ENCODE measurements around the gene TIPARP. TPM values are rescaled to one million over a fixed set of nuclear protein-coding genes. Genes with fewer than 3 reads are reported as not detected.

TIPARP gene
- total and polyA plus RNA-seq, 2 of the 8 experiments (the other 6 are each of a cell fraction or from before 2014, with no cell fraction given): 1.6 to 5.8 TPM

DNA sequence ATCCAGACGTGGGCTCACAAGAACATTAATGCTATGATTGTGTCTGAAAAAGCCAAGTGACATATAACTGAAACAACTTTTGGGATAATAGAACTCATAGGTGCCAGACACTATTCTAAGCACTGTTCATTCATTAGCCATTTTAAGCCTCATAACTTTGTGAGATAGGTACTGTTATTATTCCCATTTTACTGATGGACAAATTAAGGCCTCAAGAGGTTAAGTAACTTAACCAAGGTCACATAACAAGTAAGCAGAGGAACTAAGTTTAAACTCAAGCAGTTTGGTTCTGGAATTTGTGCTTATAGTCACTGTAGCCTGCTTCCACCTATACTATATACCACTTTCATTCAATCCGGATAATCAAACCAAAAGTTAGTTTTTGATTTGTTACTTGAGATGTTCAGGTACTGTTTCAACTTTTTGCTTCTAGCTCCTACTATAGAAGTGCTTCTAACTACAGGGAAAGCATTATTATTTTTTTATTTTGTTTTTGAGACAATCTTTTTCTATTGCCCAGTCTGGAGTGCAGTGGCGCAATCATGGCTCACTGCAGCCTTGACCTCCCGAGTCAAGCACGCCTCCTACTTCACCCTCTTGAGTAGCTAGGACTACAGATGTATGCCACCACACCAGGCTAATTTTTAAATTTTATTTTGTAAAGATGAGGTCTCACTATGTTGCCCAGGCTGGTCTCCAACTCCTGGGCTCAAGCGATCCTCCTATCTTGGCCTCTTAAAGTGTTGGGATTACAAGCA lies 41.9 kb downstream of the TIPARP start:
- ChIA-PET POLR2A (ENCODE audit: partially characterized antibody) (interaction anchor here (0.6 kb wide), 1 partner anchor 178 kb away, joined by 3 read pairs; no protein-coding TSS in a partner anchor), CTCF (ENCODE audit: partially characterized antibody) (interaction anchor here (0.7 kb wide), 1 partner anchor 362 kb away, joined by 3 read pairs; no protein-coding TSS in a partner anchor)
- H2BK20ac ChIP-seq (ENCODE audit: low read length): no peak overlapping the region
- no peaks in the 10 kb centered on the region for H3K36me3 ChIP-seq (ENCODE audit: control insufficient read depth in 2 of 4, insufficient read depth in 4 of 4, low read length in 3 of 4)
- H3K4me3 ChIP-seq (ENCODE audit: extremely low read depth in 1 of 4, insufficient read depth in 2 of 4, low read depth in 3 of 4, low read length in 4 of 4): no peak overlapping the region
- H3K4ac ChIP-seq (replicated peaks; ENCODE audit: insufficient read length, low read depth, low read length): no peak overlapping the region
- DNase-seq (ENCODE audit: low read depth in 1 of 2, low spot score in 2 of 2): no peak
- TF ChIP-seq EZH2 (IDR thresholded peaks at IDR 0.05; ENCODE audit: low read depth, low read length, severe bottlenecking) (no peak), SP4 (IDR thresholded peaks at IDR 0.05; ENCODE audit: low read length) (no peak), GTF2F1 (IDR thresholded peaks at IDR 0.05; ENCODE audit: borderline replicate concordance, low read depth, low read length) (no peak), POLR2A (IDR thresholded peaks at IDR 0.05; ENCODE audit: control extremely low read depth in 1 of 2, low read depth in 2 of 2, low read length in 2 of 2) (no peak), BRCA1 (IDR thresholded peaks at IDR 0.05; ENCODE audit: low read depth, low read length) (no peak), ATF3 (IDR thresholded peaks at IDR 0.05; ENCODE audit: insufficient read depth, low read depth, low read length) (no peak), RFX5 (IDR thresholded peaks at IDR 0.05; ENCODE audit: borderline replicate concordance, low read depth, low read length) (no peak), RXRA (IDR thresholded peaks at IDR 0.05; ENCODE audit: insufficient read depth, low read depth, low read length) (no peak)
- no peak overlapping the region for H3K14ac ChIP-seq (ENCODE audit: insufficient read length)
- WGBS, 2 experiments (ENCODE audit: extremely low coverage in 1 of 2, insufficient coverage in 1 of 2, insufficient read length in 1 of 2, insufficient replicate concordance in 2 of 2, low coverage in 1 of 2, low lambda C conversion rate in 2 of 2, missing lambda C conversion rate in 1 of 2): 75% methylated on average over 6 of the region's 6 CpGs; no CpG with 5 or more reads in 1 of the 2 experiments
- H2BK5ac ChIP-seq (ENCODE audit: low read depth, low read length): no peak overlapping the region
- H3K56ac ChIP-seq (replicated peaks; ENCODE audit: insufficient read length, low read depth, low read length): no peak overlapping the region
- H3K79me1 ChIP-seq (ENCODE audit: low read depth, low read length): no peaks in the 10 kb centered on the region
- no peak overlapping the region for H2AK5ac ChIP-seq (ENCODE audit: low read depth, low read length)
- no peak overlapping the region for H2BK120ac ChIP-seq (replicated peaks; ENCODE audit: low read depth, low read length)
- no peak overlapping the region for H3K9ac ChIP-seq (replicated peaks in 1 of 4; ENCODE audit: extremely low read depth in 1 of 4, low read depth in 3 of 4, low read length in 3 of 4)
- H3K18ac ChIP-seq (ENCODE audit: extremely low read depth, low read length): no peak overlapping the region
- H4K8ac ChIP-seq (ENCODE audit: extremely low read depth, insufficient read depth, low read length): no peak overlapping the region
- no peak overlapping the region for H4K5ac ChIP-seq (ENCODE audit: insufficient read length, low read depth, low read length)
- H4K20me1 ChIP-seq (replicated peaks in 1 of 2; ENCODE audit: control insufficient read depth in 1 of 2, insufficient read depth in 2 of 2, low read length in 2 of 2): no peaks in the 10 kb centered on the region
- H3K27me3 ChIP-seq (replicated peaks in 1 of 4; ENCODE audit: control insufficient read depth in 3 of 4, extremely low read depth in 1 of 4, insufficient read depth in 3 of 4, low read length in 3 of 4): no peaks in the 10 kb centered on the region
- FAIRE-seq: no peak
- H3K27ac ChIP-seq (ENCODE audit: low read depth, low read length): no peak overlapping the region
- H2BK15ac ChIP-seq (ENCODE audit: low read length): no peak overlapping the region
- no peak overlapping the region for H2BK12ac ChIP-seq (ENCODE audit: low read depth, low read length)
- H3K79me2 ChIP-seq (ENCODE audit: control insufficient read depth in 1 of 2, insufficient read depth in 2 of 2, low read length in 2 of 2): no peaks in the 10 kb centered on the region
- H4K91ac ChIP-seq (replicated peaks; ENCODE audit: insufficient read length, low read length): no peak overlapping the region
- no peak overlapping the region for H3K4me2 ChIP-seq (ENCODE audit: insufficient read depth in 1 of 2, low read depth in 2 of 2, low read length in 2 of 2)
- no peak overlapping the region for H2AFZ ChIP-seq (ENCODE audit: low read length)
- no peaks in the 10 kb centered on the region for H3K23me2 ChIP-seq (ENCODE audit: low read depth, low read length)
- H3K9me3 ChIP-seq (ENCODE audit: insufficient read depth in 2 of 2, low read depth in 1 of 2, low read length in 1 of 2): no peaks in the 10 kb centered on the region
- peaks cover 0 to 2% (median 0%) of the 10 kb centered on the region in 4 experiments; a peak in 2 of 7 replicates for H3K4me1 ChIP-seq (replicated peaks in 1 of 4; ENCODE audit: control insufficient read depth in 3 of 4, insufficient read depth in 4 of 4, low read length in 3 of 4)
- no peak overlapping the region for H3K23ac ChIP-seq (ENCODE audit: insufficient read length)
